ENCODE measurements around the gene C10orf95.

C10orf95 gene

DNA sequence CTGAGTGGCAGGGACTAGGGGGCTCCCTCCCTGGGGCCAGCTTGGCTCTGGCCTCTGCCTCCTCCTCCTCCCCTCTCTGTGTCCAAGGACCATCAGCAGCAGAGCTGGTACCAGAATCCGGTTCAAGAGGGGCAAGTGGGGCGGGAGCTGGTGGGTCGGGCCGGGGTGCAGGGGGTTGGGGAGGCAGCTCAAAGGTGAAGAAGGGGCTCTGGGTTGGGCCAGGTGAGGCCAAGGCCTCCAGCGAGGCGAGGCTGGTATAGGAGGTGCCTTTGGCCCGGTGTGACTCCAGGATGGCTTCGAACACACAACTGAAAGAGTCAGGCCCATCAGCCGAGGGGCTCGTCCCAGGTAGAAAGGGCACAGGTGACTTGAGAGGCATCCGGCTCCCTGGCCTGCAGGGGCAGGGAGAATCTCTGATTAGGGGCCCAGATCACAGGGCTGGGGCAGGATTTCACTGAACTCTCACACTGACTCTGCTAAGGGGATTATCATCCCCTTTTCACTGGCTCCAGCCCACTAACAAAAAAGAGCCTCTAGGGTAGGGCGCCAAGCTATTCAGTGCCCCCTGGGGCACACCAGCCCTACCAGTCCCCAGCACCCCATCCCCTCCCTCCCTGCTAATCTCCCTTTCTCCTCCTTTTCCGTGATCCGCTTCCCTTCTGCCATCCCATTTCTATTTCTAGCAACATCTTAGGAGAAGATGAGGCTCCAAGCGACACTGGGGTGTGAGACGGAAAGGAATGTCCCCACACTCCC, 37.4 kb downstream of the C10orf95 start:
- DNase-seq = no peak

- DNase-seq = peak; percentile 54
These were observed 38.2 kb downstream of the C10orf95 start for GRCh38 chr10:102413053-102413705.

- no peak for DNase-seq
These were observed 39.0 kb downstream of the C10orf95 start for GRCh38 chr10:102412293-102412692.

DNA sequence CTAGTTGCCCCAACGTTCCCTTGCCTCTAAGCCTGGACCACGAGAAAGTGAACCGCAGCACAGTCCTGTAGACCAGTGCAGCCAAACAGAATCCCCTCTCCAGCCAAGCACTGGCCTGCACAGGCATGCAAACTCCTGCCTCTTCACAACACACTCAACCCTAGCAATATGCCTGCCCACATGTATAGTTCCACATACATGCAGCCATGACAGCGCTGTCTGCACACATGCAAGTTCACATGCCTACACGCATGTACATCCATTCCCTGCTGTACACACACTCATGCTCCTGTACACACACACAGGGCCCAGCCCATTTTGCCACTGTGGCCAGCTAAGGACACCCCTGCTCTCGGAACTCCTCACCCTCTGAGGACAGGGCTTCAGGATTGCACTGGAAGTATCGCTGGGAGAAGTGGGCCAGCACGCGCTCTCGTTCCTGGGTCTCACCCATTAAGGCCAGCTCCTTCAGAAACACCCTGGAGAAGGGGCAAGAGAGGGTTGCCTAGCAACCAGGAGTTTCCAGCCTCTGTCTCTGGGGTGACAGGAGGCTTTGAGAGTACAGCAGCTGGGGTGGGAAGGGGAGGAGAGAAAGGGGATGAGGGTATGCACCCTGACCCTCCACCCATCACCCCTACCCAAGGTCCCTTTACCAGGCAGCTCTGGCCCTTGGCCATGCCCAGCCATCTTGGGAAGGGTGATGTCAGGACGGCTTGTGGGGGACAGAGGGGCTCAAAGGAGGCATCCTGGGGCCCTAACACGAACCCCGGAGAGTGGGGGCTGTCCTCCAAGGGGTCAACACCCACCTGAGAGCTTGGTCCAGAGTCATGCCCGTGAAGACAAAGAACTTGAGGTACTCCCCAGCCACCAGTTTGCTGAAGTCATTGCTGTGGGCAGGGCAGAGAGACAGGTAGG, 39.7 kb downstream of the C10orf95 start:
- no peak for DNase-seq

DNA sequence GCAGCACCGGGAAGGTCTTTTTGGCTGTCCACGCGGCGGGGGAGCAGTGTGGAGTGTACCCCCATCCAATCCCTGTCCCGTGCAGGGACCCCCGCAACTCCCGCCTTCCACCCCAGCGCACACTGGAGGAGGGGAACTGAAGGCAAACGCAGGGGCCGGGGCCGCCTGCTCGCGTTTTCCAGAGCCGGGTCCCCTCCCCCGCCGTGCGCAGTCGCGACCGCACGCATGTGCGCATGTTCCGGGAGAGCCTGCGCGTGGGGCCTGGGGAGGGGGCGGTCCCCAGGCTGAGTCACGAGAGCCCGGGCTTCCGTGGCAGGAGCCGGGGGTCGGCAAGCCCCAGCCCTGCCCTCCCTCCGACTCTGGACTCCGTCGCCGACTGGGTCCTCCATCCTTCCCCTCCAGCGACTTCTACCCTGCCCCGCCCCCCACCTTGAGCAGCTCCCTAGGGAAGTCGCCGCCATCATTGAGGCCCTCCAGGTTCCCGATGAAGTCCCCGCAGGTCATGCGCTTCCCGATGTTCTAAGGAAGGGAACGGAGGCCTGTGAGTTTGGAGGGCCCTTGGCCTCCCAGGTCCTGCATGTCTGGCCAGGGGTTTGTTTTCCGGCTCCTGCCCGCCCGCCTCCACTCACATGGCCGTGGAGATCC, 40.8 kb downstream of the C10orf95 start:
- no peak for DNase-seq

DNA sequence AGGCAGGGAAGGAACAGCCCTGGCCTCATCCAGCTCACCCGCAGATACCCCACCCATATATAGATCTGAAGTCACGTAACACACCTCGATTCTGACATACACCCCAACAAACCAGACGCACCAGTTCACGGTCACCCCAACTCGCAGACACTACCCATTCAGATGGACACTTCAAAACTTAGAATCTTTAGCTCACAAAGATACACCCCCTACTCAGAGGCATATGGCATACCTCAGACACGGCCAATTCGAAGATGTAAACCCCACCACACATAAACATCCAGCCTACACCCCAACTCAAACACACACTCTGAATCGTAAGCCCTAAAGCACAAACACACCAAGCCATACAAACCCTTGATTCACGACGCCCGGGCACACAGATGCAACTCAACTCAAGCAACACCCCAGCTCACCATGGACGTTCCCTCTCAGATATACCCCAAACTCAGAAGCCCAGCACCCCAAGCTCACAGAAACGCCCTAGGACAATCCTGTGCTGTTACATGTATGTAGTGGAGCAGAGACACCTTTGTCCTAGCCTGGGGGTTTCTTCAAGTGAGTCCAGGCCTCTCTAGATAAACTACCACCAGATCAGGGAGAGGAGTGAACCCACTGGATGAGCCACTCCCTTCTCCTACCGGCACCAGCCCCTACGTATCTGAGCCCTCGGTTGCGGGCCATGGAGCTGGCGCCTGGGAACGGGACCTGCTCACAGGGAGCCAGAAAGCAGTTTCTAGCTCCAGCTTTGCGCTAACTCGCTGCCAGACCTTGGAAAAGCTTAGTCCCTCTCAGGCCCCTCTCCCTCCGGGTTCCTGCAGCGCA, 41.5 kb downstream of the C10orf95 start:
- DNase-seq = no peak

DNA sequence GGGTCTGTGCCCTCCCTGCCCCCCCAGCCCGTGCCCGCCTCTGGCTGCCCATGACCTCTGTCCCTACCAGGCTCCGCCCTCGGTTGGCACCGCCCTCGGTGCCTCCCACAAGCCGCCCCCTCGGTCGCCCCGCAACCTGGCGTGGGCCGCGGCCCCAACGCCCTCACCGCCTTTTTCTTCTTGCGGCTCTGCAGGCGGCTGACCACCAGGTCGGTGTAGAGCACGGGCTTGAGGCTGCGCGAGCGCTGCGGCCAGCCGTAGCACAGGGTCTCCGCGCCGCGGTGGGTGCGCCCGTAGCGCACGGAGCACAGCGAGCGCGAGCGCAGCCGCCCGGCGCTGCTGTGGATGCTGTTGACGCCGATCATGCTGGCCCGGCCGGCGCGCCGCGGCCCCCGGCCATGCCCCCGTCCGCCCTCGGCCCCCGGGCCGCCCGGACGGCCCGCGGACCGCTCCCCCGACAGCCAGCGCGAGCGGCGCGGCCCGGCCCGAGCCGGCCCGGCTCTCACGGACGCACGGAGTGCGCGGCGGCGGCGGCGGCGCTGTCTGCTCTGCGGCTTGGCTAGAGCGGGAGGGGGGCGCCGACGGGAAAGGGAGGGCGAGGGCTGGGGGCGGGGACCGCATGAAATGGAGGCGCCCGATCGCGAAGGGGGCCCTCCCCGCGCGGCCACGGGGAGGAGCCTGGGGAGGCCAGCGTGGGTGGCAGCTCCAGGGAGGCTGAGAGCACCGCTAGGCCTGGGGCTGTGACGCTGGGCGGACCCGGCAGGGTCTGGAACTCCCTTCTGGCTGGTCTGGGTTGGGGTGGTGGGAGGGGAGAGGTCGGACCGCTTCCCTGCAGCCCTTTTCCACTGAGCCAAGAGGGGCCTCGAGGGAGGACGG, 42.4 kb downstream of the C10orf95 start:
- DNase-seq = no peak

GRCh38 chr10:102408131-102408727, 43.1 kb downstream of the C10orf95 start:
- DNase-seq = no peak

- DNase-seq = no peak
These were observed 43.8 kb downstream of the C10orf95 start for GRCh38 chr10:102407425-102408130.

- no peak for DNase-seq
These were observed 44.5 kb downstream of the C10orf95 start for GRCh38 chr10:102406815-102407214.

DNA sequence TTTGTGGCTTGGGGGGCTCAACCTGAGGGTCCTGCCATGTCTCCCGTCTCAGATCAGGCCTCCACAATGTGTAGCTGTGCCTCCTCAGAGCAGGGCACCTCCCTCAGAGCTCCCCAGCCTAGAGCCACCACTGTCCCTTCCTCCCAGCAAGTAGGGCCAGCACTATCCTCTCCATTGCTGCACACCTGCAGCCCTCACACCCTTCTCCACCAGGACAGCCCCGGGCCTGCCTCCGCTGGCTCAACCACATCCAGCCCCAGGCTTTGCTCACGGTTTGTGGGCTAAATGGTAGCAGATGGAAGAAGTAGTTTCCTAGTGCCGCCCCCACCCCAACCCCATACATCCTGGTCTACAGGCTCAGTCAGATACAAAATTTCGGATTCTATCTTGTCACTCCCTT, 45.7 kb downstream of the C10orf95 start:
- no peak for DNase-seq

- no peak for DNase-seq
These were observed 46.2 kb downstream of the C10orf95 start for GRCh38 chr10:102405108-102405571.

GRCh38 chr10:102404361-102405107, 46.8 kb downstream of the C10orf95 start:
- DNase-seq = no peak

- DNase-seq = no peak
These were observed 48.2 kb downstream of the C10orf95 start for GRCh38 chr10:102403115-102403514.

DNA sequence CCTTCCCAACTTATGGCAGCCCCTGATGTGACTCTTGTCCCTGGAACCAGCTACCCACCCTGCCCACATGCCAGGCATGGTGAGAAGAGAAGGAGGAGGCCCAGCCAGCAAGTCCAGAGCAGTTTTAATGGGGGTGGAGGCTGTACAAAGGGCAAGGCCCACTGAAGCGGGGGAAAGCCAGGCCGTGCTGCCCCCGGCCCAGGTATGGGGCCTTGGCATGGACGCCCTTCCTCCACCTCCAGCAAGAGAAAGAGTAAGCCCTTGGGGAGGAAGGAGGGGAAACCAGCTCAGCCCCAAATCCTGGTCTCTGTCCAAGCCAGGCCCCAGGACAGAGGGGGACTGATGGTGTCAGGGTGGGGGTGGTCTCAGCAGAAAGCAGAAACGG, 48.8 kb downstream of the C10orf95 start:
- no peak for DNase-seq

DNA sequence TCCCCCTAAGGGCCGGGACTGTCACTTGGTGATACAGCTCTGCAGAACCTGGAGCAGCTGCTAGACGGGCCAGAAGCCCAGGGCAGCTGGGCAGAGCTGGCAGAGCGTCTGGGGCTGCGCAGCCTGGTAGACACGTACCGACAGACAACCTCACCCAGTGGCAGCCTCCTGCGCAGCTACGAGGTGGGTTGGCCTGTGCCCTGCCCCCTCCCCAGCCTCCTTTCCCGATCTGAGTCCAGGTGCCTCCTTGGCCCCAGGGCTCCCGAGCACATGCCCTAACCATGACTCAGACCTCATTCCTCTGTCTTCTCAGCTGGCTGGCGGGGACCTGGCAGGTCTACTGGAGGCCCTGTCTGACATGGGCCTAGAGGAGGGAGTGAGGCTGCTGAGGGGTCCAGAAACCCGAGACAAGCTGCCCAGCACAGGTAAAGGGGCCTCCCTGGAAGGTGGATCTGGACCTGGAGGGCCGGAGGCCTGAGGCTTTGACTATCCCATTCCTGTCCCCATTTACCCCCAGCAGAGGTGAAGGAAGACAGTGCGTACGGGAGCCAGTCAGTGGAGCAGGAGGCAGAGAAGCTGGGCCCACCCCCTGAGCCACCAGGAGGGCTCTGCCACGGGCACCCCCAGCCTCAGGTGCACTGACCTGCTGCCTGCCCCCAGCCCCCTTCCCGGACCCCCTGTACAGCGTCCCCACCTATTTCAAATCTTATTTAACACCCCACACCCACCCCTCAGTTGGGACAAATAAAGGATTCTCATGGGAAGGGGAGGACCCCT, 49.4 kb downstream of the C10orf95 start:
- DNase-seq = no peak

DNA sequence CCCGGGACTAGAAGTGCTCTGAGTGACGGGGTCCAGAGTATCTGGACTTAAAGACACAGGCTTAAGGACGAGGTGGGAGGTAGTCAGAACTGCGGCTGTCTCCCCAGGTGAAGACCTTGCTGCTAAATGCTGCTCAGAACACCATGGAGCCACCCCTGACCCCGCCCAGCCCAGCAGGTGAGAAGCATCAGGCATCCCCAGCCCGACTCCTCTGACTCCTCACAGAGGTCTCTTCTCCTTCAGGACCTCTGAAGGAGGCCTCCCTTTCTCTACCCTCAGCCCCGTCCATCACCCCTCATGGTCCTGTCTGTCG, 50.0 kb downstream of the C10orf95 start:
- no peak for DNase-seq

DNA sequence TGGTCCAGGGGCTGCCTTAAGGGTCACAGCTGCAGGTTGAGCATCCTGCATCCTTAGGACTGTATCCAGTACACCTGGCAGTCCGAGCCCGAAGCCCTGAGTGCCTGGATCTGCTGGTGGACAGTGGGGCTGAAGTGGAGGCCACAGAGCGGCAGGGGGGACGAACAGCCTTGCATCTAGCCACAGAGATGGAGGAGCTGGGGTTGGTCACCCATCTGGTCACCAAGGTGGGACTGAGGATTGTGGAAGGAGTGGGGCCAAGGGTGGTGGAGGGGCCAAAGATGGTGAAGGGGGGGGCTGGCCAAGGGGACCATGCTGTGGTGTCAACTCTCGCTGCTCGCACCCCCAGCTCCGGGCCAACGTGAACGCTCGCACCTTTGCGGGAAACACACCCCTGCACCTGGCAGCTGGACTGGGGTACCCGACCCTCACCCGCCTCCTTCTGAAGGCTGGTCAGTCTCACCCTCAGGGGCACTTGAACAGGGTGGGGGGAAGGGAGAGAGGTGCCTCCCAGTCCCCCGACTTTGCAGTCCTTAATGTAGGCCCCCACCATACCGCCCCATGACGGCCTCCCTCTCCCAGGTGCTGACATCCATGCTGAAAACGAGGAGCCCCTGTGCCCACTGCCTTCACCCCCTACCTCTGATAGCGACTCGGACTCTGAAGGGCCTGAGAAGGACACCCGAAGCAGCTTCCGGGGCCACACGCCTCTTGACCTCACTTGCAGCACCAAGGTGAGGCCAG, 50.6 kb downstream of the C10orf95 start:
- DNase-seq = no peak
